ENCODE data around the gene PTX4. TPM values are rescaled to one million over a fixed set of nuclear protein-coding genes. Genes with fewer than 3 reads are reported as not detected.

Gene PTX4
- total and polyA plus RNA-seq, 2 experiments from 2014 or later: not detected

GRCh38 chr16:1436731-1437355 is 51.9 kb downstream of the PTX4 start (continued):
- TF ChIP-seq ZNF462 (CRISPR knock-in tag; IDR thresholded peaks at IDR 0.05): no peak

- Mint-ChIP-seq H3K4me1 (no peaks in the 10 kb centered on the region), H3K36me3 (ENCODE audit: low read depth) (no peaks in the 10 kb centered on the region), H3K9me3 (no peaks in the 10 kb centered on the region; the same call in 2 of the 3 replicates), H3K4me3 (no peak overlapping the region), H3K27ac (no peak overlapping the region), H3K27me3 (ENCODE audit: insufficient read depth, low read depth, poor library complexity) (peaks cover 7% of the 10 kb centered on the region)
- Histone ChIP-seq H3K27ac (ENCODE audit: low read depth) (no peak overlapping the region), H3K79me2 (replicated peaks; ENCODE audit: insufficient read depth) (no peaks in the 10 kb centered on the region), H3K4me3 (no peak overlapping the region), H3K9me2 (ENCODE audit: insufficient read depth) (no peaks in the 10 kb centered on the region), H3F3A (replicated peaks; ENCODE audit: low read depth) (no peaks in the 10 kb centered on the region), H4K20me1 (replicated peaks; ENCODE audit: insufficient read depth) (no peaks in the 10 kb centered on the region), H2AFZ (no peak overlapping the region), H3K4me1 (ENCODE audit: insufficient read depth) (no peaks in the 10 kb centered on the region), H3K4me2 (no peak overlapping the region), H3K36me3 (ENCODE audit: insufficient read depth) (no peaks in the 10 kb centered on the region), H3K27me3 (ENCODE audit: insufficient read depth) (no peaks in the 10 kb centered on the region)
- ATAC-seq (peak; percentile 72), DNase-seq (ENCODE audit: low spot score) (peak; percentile 41)
- TF ChIP-seq NANOG (IDR thresholded peaks at IDR 0.05; ENCODE audit: borderline replicate concordance) (no peak), EZH2 (IDR thresholded peaks at IDR 0.05; ENCODE audit: low read depth, unreplicated experiment) (no peak), ZNF462 (CRISPR knock-in tag; IDR thresholded peaks at IDR 0.05) (no peak)
These were observed 52.6 kb downstream of the PTX4 start for GRCh38 chr16:1435921-1436697.
